Glutamatergic neuron (in vitro differentiated cells): ENCODE data around the gene FAM222A. TPM values are rescaled to one million over a fixed set of nuclear protein-coding genes. Genes with fewer than 3 reads are reported as not detected.

ENCODE experiments used
- DNase-seq: peaks from one replicate; pipeline ENCODE4 v3.0.0; 2022
- H3K27ac Mint-ChIP-seq: one replicate; pipeline ENCODE4 v1.8.0; 2020; ENCODE audit warnings: mild to moderate bottlenecking, mixed read lengths, inconsistent platforms; ENCODE audit not compliant: unreplicated experiment
- H3K27me3 Mint-ChIP-seq: one replicate; pipeline ENCODE4 v1.8.0; 2020; ENCODE audit warnings: mild to moderate bottlenecking, moderate library complexity, mixed read lengths, inconsistent platforms; ENCODE audit not compliant: unreplicated experiment
- H3K36me3 Mint-ChIP-seq: one replicate; pipeline ENCODE4 v1.8.0; 2020; ENCODE audit warnings: mild to moderate bottlenecking, mixed read lengths, inconsistent platforms; ENCODE audit not compliant: unreplicated experiment
- H3K4me1 Mint-ChIP-seq: one replicate; pipeline ENCODE4 v1.8.0; 2020; ENCODE audit warnings: mild to moderate bottlenecking, low read depth, mixed read lengths, inconsistent platforms; ENCODE audit not compliant: unreplicated experiment
- H3K4me3 Mint-ChIP-seq: one replicate; pipeline ENCODE4 v1.8.0; 2020; ENCODE audit warnings: mild to moderate bottlenecking, mixed read lengths, inconsistent platforms; ENCODE audit not compliant: unreplicated experiment
- H3K9me3 Mint-ChIP-seq: one replicate; pipeline ENCODE4 v1.8.0; 2020; ENCODE audit warnings: mild to moderate bottlenecking, moderate library complexity, mixed read lengths, inconsistent platforms; ENCODE audit not compliant: unreplicated experiment
- CTCF ChIP-seq: fragments of 200-600 bp; sonication (generic); IDR thresholded peaks from one replicate; pipeline ENCODE4 v1.5.0; 2021; ENCODE audit not compliant: partially characterized antibody, unreplicated experiment
- total RNA-seq: library from RNA; stranded (reverse); fragmentation: NEBNext Ultra II Directional; extraction: Animal tissue kit (Norgen Biotek cat#: 25700); gene quantifications from one replicate; pipeline ENCODE4 v1.2.1, GENCODE V29; 2021; ENCODE audit not compliant: unreplicated experiment

FAM222A gene
- total RNA-seq, 1 donor from 2014 or later: 18.1 TPM

GRCh38 chr12:109722022-109722720, 8.5 kb downstream of the FAM222A start:
- Mint-ChIP-seq H3K4me3 (no peak overlapping the region), H3K9me3 (no peaks in the 10 kb centered on the region), H3K4me1 (peaks cover 26% of the 10 kb centered on the region), H3K36me3 (no peaks in the 10 kb centered on the region), H3K27ac (peak overlapping the region; percentile 23), H3K27me3 (peaks cover 4% of the 10 kb centered on the region)
- no peak for TF ChIP-seq CTCF
- no peak for DNase-seq

- Mint-ChIP-seq H3K36me3 (no peaks in the 10 kb centered on the region), H3K9me3 (no peaks in the 10 kb centered on the region), H3K4me3 (no peak overlapping the region), H3K4me1 (peaks cover 28% of the 10 kb centered on the region), H3K27me3 (peaks cover 4% of the 10 kb centered on the region), H3K27ac (peak overlapping the region; percentile 18)
- no peak for DNase-seq
- TF ChIP-seq CTCF: no peak
These were observed 9.1 kb downstream of the FAM222A start for GRCh38 chr12:109722721-109723094.

- Mint-ChIP-seq H3K27me3 (peaks cover 4% of the 10 kb centered on the region), H3K4me1 (peaks cover 32% of the 10 kb centered on the region)
- DNase-seq: no peak
These were observed 9.8 kb downstream of the FAM222A start for GRCh38 chr12:109723311-109723881.

DNA sequence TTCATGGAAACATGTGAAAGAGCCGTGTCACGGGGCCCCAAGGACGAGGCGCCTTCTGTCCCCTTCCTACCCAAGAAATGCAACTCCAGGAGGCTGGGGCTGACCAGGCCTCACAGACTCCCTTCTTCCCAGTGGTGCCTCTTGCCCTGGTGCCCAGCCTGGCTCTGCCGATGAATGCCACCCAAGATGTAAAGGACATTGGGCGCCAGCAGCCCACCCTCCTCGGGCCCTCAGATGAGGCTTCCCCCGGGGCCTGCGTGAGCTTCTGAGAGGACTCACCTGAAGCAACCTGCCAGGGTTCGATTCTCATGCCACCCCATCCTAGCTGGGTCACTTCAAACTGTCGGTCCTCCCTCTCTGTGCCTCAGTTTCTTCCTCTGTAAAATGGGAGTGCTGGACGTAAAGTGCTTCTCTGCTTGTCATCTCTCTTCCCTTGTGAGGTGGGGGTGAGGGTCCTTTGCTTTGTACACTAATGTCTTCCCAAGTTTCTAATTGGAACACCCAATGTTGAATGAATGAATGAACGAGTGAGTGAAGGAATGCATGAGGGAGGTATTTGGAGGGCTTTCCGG, 10.8 kb downstream of the FAM222A start:
- H3K27me3 Mint-ChIP-seq: peaks cover 4% of the 10 kb centered on the region
- H3K27ac Mint-ChIP-seq: no peak overlapping the region
- peak; percentile 5 for DNase-seq
- no peak overlapping the region for H3K4me3 Mint-ChIP-seq
- H3K36me3 Mint-ChIP-seq: no peaks in the 10 kb centered on the region
- peaks cover 23% of the 10 kb centered on the region for H3K4me1 Mint-ChIP-seq
- H3K9me3 Mint-ChIP-seq: peaks cover 2% of the 10 kb centered on the region
- no peak for TF ChIP-seq CTCF

More at GRCh38 chr12:109723311-109723881, 9.8 kb downstream of the FAM222A start:
- no peak for TF ChIP-seq CTCF
- peak overlapping the region; percentile 20 for H3K4me3 Mint-ChIP-seq
- no peaks in the 10 kb centered on the region for H3K36me3 Mint-ChIP-seq
- no peak overlapping the region for H3K27ac Mint-ChIP-seq
- no peaks in the 10 kb centered on the region for H3K9me3 Mint-ChIP-seq
